PC-3 (cell line): Measurements from ENCODE around the gene UFSP1. TPM values are rescaled to one million over a fixed set of nuclear protein-coding genes. Genes with fewer than 3 reads are reported as not detected.
"Not testable (repeated sequence)": the region's sequence is repeated elsewhere in the genome, so short reads cannot be mapped to it uniquely, and the experiment has no call there.

Experiments
- ATAC-seq: fragments of 200-7000 bp; cut with Tn5 transposase; 2 replicates; pipeline ENCODE4 v1.9.1; 2020; ENCODE audit warnings: mild to moderate bottlenecking, moderate library complexity
- BruUV-seq: library from RNA; stranded (reverse); fragments of 400-500 nt; replicated peaks from 2 replicates; lab custom pipeline; 2021; lab: Mats Ljungman, UMichigan
- CTCF ChIA-PET: fragments of 300-600 bp; sonication (Branson Sonifier 250); formaldehyde crosslinking; loops from one replicate; lab custom pipeline; 2022; ENCODE audit warnings: antibody characterized with exemption; lab: Charles Lee
- POLR2A ChIA-PET: fragments of 300-600 bp; sonication (Branson Sonifier 250); formaldehyde crosslinking; loops from one replicate; lab custom pipeline; 2022; ENCODE audit warnings: antibody characterized with exemption; ENCODE audit not compliant: unreplicated experiment; lab: Charles Lee
- DNase-seq: peaks from one replicate; pipeline ENCODE4 v3.0.0-alpha.2; 2015
- H2AFZ ChIP-seq: fragments of 300-600 bp; sonication (generic); 2 replicates; pipeline ENCODE4 v1.6.0; 2016; ENCODE audit warnings: antibody characterized with exemption, low read length
- H3F3A ChIP-seq: fragments of 300-600 bp; sonication (generic); one replicate; pipeline ENCODE4 v1.6.0; 2017; ENCODE audit warnings: antibody characterized with exemption, low read length, control low read depth, mild to moderate bottlenecking; ENCODE audit not compliant: unreplicated experiment
- H3K27ac ChIP-seq: fragments of 300-600 bp; sonication (generic); 2 replicates; pipeline ENCODE4 v1.5.1; 2016; ENCODE audit warnings: mild to moderate bottlenecking, low read length
- H3K27me3 ChIP-seq: fragments of 300-600 bp; sonication (generic); 2 replicates; pipeline ENCODE4 v1.6.1; 2016; ENCODE audit warnings: low read length, mixed read lengths
- H3K36me3 ChIP-seq: fragments of 300-600 bp; sonication (generic); 2 replicates; pipeline ENCODE4 v1.6.1; 2016; ENCODE audit warnings: low read depth, mixed run types, low read length, mixed read lengths
- H3K4me1 ChIP-seq: fragments of 300-600 bp; sonication (generic); 2 replicates; pipeline ENCODE4 v1.5.1; 2016; ENCODE audit warnings: low read length; ENCODE audit not compliant: insufficient read depth
- H3K4me2 ChIP-seq: fragments of 300-600 bp; sonication (generic); 2 replicates; pipeline ENCODE4 v1.6.0; 2016; ENCODE audit warnings: low read length
- H3K4me3 ChIP-seq: fragments of 300-600 bp; sonication (generic); 2 replicates; pipeline ENCODE4 v1.5.1; 2016; ENCODE audit warnings: mild to moderate bottlenecking, low read length, mixed read lengths
- H3K79me2 ChIP-seq: fragments of 300-600 bp; sonication (generic); 2 replicates; pipeline ENCODE4 v1.6.1; 2017; ENCODE audit warnings: low read length, mixed read lengths
- H3K9ac ChIP-seq: fragments of 300-600 bp; sonication (generic); 2 replicates; pipeline ENCODE4 v1.6.0; 2016; ENCODE audit warnings: mild to moderate bottlenecking, low read length
- H3K9me2 ChIP-seq: fragments of 300-600 bp; sonication (generic); replicated peaks from 2 replicates; pipeline ENCODE4 v1.6.1; 2016; ENCODE audit warnings: mixed run types, low read length, mixed read lengths
- H3K9me3 ChIP-seq: fragments of 300-600 bp; sonication (generic); 2 replicates; pipeline ENCODE4 v1.6.1; 2016; ENCODE audit warnings: low read length, mixed read lengths
- H4K20me1 ChIP-seq: fragments of 300-600 bp; sonication (generic); 2 replicates; pipeline ENCODE4 v1.6.1; 2016; ENCODE audit warnings: low read length, mixed read lengths
- EZH2 ChIP-seq: fragments of 300-600 bp; sonication (generic); IDR thresholded peaks from one replicate; pipeline ENCODE4 v1.6.1; 2017; ENCODE audit warnings: antibody characterized with exemption, mild to moderate bottlenecking, low read length; ENCODE audit not compliant: unreplicated experiment
- EZH2phosphoT487 ChIP-seq: fragments of 300-600 bp; sonication (generic); IDR thresholded peaks from 2 replicates; pipeline ENCODE4 v1.6.1; 2018; ENCODE audit warnings: mild to moderate bottlenecking, antibody characterized with exemption, low read length, borderline replicate concordance
- intact Hi-C: fragments of 100-400 bp; cut with micrococcal nuclease; formaldehyde crosslinking; loops from 2 replicates; pipeline ENCODE4 v1.9.0; 2023
- total RNA-seq: library from RNA; depleted of rRNA; stranded (reverse); fragments of >200 nt; gene quantifications from 2 replicates; pipeline ENCODE4 v1.2.3, GENCODE V29; 2014
- TF ChIP-seq, protein P1 (sequence below): fragments of 300-600 bp; sonication (generic); conservative IDR thresholded peaks from 2 replicates; pipeline ENCODE4 v1.5.1; 2017; ENCODE audit warnings: antibody characterized with exemption, low read depth, mild to moderate bottlenecking, low read length

The UFSP1 gene
- total RNA-seq, 1 experiment from 2014 or later, result 10.5 TPM

DNA sequence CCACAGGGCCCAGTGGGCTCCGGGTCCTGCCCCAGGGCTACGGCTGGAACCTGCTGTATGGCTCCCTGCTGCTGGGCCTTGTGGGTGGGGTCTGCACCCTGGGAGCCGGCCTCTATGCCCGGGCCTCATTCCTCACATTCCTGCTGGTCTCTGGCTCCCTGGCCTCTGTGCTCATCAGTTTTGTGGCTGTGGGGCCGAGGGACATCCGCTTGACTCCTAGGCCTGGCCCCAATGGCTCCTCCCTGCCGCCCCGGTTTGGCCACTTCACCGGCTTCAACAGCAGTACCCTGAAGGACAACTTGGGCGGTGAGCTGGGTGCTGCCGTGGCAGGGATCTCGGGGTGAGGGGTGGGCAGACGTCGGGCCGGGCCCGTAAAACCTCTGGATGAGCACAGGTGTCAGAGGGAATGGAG is 32.6 kb downstream of the UFSP1 start:
- Histone ChIP-seq H2AFZ (no peak overlapping the region), H3K4me3 (no peak overlapping the region), H3K9me2 (no peaks in the 10 kb centered on the region), H3K9ac (no peak overlapping the region), H3K36me3 (peaks cover 11% of the 10 kb centered on the region), H3K27me3 (no peaks in the 10 kb centered on the region), H3K4me2 (no peak overlapping the region), H3K9me3 (no peaks in the 10 kb centered on the region), H3K4me1 (peaks cover 8% of the 10 kb centered on the region; the same call in 1 of the 2 replicates), H3F3A (no peaks in the 10 kb centered on the region), H4K20me1 (no peaks in the 10 kb centered on the region), H3K27ac (no peak overlapping the region), H3K79me2 (peaks cover 30% of the 10 kb centered on the region)
- ChIA-PET POLR2A (interaction anchor here (0.6 kb wide), 1 partner anchor 164 kb away, joined by 4 read pairs; no protein-coding TSS in a partner anchor), CTCF (no interaction called here)
- no peak for ATAC-seq
- TF ChIP-seq, protein P1, sequence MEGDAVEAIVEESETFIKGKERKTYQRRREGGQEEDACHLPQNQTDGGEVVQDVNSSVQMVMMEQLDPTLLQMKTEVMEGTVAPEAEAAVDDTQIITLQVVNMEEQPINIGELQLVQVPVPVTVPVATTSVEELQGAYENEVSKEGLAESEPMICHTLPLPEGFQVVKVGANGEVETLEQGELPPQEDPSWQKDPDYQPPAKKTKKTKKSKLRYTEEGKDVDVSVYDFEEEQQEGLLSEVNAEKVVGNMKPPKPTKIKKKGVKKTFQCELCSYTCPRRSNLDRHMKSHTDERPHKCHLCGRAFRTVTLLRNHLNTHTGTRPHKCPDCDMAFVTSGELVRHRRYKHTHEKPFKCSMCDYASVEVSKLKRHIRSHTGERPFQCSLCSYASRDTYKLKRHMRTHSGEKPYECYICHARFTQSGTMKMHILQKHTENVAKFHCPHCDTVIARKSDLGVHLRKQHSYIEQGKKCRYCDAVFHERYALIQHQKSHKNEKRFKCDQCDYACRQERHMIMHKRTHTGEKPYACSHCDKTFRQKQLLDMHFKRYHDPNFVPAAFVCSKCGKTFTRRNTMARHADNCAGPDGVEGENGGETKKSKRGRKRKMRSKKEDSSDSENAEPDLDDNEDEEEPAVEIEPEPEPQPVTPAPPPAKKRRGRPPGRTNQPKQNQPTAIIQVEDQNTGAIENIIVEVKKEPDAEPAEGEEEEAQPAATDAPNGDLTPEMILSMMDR, result no peak
- no peak for TF ChIP-seq EZH2
- no peak for TF ChIP-seq EZH2phosphoT487
- no TSS peak for BruUV-seq
- intact Hi-C loops, result loop anchor here (10.0 kb wide), 1 partner anchor 392 kb away; the partner anchor contains the start of gene SPACDR
- DNase-seq, result no peak

DNA sequence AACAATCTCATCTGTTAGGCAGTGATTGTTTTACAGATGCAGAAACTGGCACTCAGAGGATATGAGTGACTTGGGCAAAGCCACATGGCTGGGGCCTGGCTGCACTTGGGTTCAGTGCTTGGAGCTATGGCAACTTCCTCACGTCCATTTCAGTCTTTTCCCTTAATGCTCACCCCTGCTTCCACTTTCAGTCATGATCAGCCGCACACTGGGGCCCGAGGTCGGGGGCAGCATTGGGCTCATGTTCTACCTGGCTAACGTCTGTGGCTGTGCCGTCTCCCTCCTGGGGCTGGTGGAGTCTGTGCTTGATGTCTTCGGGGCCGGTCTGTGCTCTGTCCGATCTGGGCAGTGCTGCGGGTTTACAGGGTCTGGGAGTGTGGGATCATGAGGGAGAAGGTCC is 34.0 kb downstream of the UFSP1 start:
- Histone ChIP-seq H3K79me2 (peaks cover 30% of the 10 kb centered on the region), H3K4me1 (peaks cover 12% of the 10 kb centered on the region; the same call in 1 of the 2 replicates), H3K9ac (no peak overlapping the region), H3K27ac (no peak overlapping the region), H3K27me3 (no peaks in the 10 kb centered on the region), H3K9me2 (no peaks in the 10 kb centered on the region), H3K4me2 (no peak overlapping the region), H3F3A (no peaks in the 10 kb centered on the region), H3K9me3 (no peaks in the 10 kb centered on the region), H4K20me1 (no peaks in the 10 kb centered on the region), H3K4me3 (no peak overlapping the region), H3K36me3 (peaks cover 5% of the 10 kb centered on the region; the same call in 1 of the 2 replicates), H2AFZ (no peak overlapping the region)
- TF ChIP-seq EZH2phosphoT487 (no peak), EZH2 (no peak)
- TF ChIP-seq, protein P1, result no peak
- POLR2A ChIA-PET, result no interaction called here
- CTCF ChIA-PET, result no interaction called here
- BruUV-seq, result no TSS peak
- DNase-seq (no peak), ATAC-seq (no peak)
- intact Hi-C loops, result loop anchor here (10.0 kb wide), 1 partner anchor 391 kb away; the partner anchor contains the start of gene SPACDR

DNA sequence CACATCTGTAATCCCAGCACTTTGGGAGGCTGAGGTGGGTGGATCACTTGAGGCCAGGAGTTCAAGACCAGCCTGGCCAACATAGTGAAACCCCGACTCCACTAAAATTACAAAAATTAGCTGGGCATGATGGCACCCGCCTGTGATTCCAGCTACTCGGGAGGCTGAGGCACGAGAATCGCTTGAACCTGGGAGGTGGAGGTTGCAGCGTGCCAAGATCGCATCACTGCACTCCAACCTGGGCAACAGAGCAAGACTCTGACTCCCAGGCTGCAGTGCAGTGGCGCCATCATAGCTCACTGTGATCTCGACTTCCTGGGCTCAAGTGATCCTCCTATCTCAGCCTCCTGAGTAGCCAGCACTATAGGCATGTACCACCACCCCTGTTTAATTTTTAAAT is 34.6 kb downstream of the UFSP1 start:
- intact Hi-C loops, result loop anchor here (5.0 to 10.0 kb wide), 2 partner anchors 128 to 390 kb away; partner anchors contain the start of gene SPACDR
- CTCF ChIA-PET, BruUV-seq: not testable (repeated sequence)

More for the DNA sequence above, 34.6 kb downstream of the UFSP1 start:
- H3K9me2 ChIP-seq, H3K9ac ChIP-seq, ATAC-seq, H3K4me2 ChIP-seq, H3K36me3 ChIP-seq, H3K4me3 ChIP-seq, H3K9me3 ChIP-seq, H3K27me3 ChIP-seq, DNase-seq, H2AFZ ChIP-seq, POLR2A ChIA-PET, H4K20me1 ChIP-seq, H3K27ac ChIP-seq, H3F3A ChIP-seq: not testable (repeated sequence)
- Histone ChIP-seq H3K79me2 (peaks cover 30% of the 10 kb centered on the region), H3K4me1 (peaks cover 12% of the 10 kb centered on the region; the same call in 1 of the 2 replicates)
